Aorta (tissue), 5 donors: ENCODE data around the gene SEC31B. TPM values are rescaled to one million over a fixed set of nuclear protein-coding genes. Genes with fewer than 3 reads are reported as not detected.

Experiments
- ATAC-seq: fragments of 200-7000 bp; cut with Tn5 transposase; one replicate; pipeline ENCODE4 v1.9.1; 2022; ENCODE audit warnings: moderate library complexity; ENCODE audit not compliant: low FRiP score
- DNase-seq, 2 donors: peaks; one replicate each; pipeline ENCODE4 v3.0.0-alpha.2; 2020
- H3K27ac ChIP-seq, 2 donors: one replicate each; pipeline ENCODE4 v1.5.1; 2013; ENCODE audit warnings: low read length in 2 of 2, mild to moderate bottlenecking in 2 of 2, moderate library complexity in 2 of 2, control low read depth in 1 of 2, inconsistent platforms in 1 of 2, low read depth in 1 of 2
- H3K27me3 ChIP-seq, 2 donors: one replicate each; pipeline ENCODE4 v1.6.1; 2013; ENCODE audit warnings: control low read depth in 1 of 2, low read length in 1 of 2, mild to moderate bottlenecking in 1 of 2, moderate library complexity in 1 of 2; ENCODE audit not compliant: insufficient read depth in 2 of 2, control insufficient read depth in 1 of 2
- H3K36me3 ChIP-seq, 2 donors: one replicate each; pipeline ENCODE4 v1.6.1; 2013; ENCODE audit warnings: control low read depth in 1 of 2, low read length in 1 of 2, mild to moderate bottlenecking in 1 of 2; ENCODE audit not compliant: insufficient read depth in 2 of 2, control insufficient read depth in 1 of 2
- H3K4me1 ChIP-seq, 2 donors: one replicate each; pipeline ENCODE4 v1.6.1; 2013; ENCODE audit warnings: low read length in 2 of 2, control low read depth in 1 of 2, mild to moderate bottlenecking in 1 of 2, moderate library complexity in 1 of 2; ENCODE audit not compliant: insufficient read depth in 2 of 2, control insufficient read depth in 1 of 2
- H3K4me3 ChIP-seq, 2 donors: one replicate each; pipeline ENCODE4 v1.5.1; 2013; ENCODE audit warnings: low read length in 2 of 2, control low read depth in 1 of 2, mild to moderate bottlenecking in 1 of 2
- H3K9me3 ChIP-seq: one replicate; pipeline ENCODE4 v1.6.1; 2013; ENCODE audit warnings: mild to moderate bottlenecking, low read length; ENCODE audit not compliant: control insufficient read depth
- WGBS, 2 donors: extraction: QIAGEN DNeasy Blood & Tissue Kit; methylation state at CpG; one replicate each; pipeline ENCODE4 v1.1.7; 2013; 5-methylcytosine and 5-hydroxymethylcytosine counted together
- intact Hi-C, 2 donors: fragments of 100-400 bp; cut with DNase I; formaldehyde crosslinking; loops; one replicate each; pipeline versions ENCODE4 v1.14.2 to v1.15.0; 2022
- polyA plus RNA-seq, 2 donors: library from polyadenylated mRNA; stranded (reverse); fragments of 200-250 nt; gene quantifications; one replicate each; pipeline ENCODE4 v1.2.3, GENCODE V29; 2013
- total RNA-seq, 2 donors: library from RNA; stranded (reverse); fragmentation: NEBNext Ultra II Directional; extraction: Animal tissue kit (Norgen Biotek cat#: 25700); gene quantifications; one replicate each; pipeline ENCODE4 v1.2.1, GENCODE V29; 2021
- donor health status: healthy with polysubstance abuse.
- donor health status: Bipolar disorder and iron deficiency.
- donor health status: DM: no; HTN: no; CAD: no.
- donor health status: DM: no; HTN: no; CAD: no.
- donor health status: DM: yes; HTN: yes; CAD: no.

The SEC31B gene
- total and polyA plus RNA-seq, 4 donors = 4.6 to 20.0 (median 12.8) TPM

- intact Hi-C loops = loop anchor here (10.0 kb wide), 2 partner anchors 190 to 380 kb away; partner anchors contain the start of genes SLF2 (in 2 of the 2) and SCD (in 1 of the 2)
Measured at GRCh38 chr10:100534726-100535125, 15.1 kb upstream of the SEC31B start.

GRCh38 chr10:100531761-100532160 is 12.1 kb upstream of the SEC31B start:
- H3K9me3 ChIP-seq = no peaks in the 10 kb centered on the region
- H3K27me3 ChIP-seq = no peaks in the 10 kb centered on the region
- no peak overlapping the region for H3K4me3 ChIP-seq
- ATAC-seq (no peak), DNase-seq (no peak)
- peaks cover 0 to 2% of the 10 kb centered on the region in 2 donors for H3K4me1 ChIP-seq
- intact Hi-C loops = loop anchor here (10.0 kb wide), 2 partner anchors 187 to 383 kb away; partner anchors contain the start of genes SLF2 (in 2 of the 2) and SCD (in 1 of the 2)
- H3K27ac ChIP-seq = no peak overlapping the region
- no peaks in the 10 kb centered on the region for H3K36me3 ChIP-seq

More at GRCh38 chr10:100534726-100535125, 15.1 kb upstream of the SEC31B start:
- Histone ChIP-seq H3K27ac (no peak overlapping the region), H3K4me1 (peaks cover 0 to 8% of the 10 kb centered on the region in 2 donors), H3K36me3 (no peaks in the 10 kb centered on the region), H3K27me3 (no peaks in the 10 kb centered on the region), H3K4me3 (no peak overlapping the region), H3K9me3 (no peaks in the 10 kb centered on the region)
- DNase-seq = no peak
- 80 to 84% methylated on average over 2 of the region's 2 CpGs for WGBS, 2 donors
- no peak for ATAC-seq

GRCh38 chr10:100529475-100530298 is 10.0 kb upstream of the SEC31B start, which contains the start of gene NDUFB8:
Gene NDUFB8, minus strand, starts transcription at chr10:100529871. Its CDS starts 20 bp downstream, at chr10:100529851.
- Histone ChIP-seq H3K4me3 (peak within 1 kb of the TSS; percentile 35 to 74), H3K27me3 (no peaks in the 10 kb centered on the region), H3K27ac (peak within 1 kb of the TSS in 1 of 2 donors; percentile 71), H3K9me3 (no peaks in the 10 kb centered on the region), H3K36me3 (peaks cover 0 to 4% of the 10 kb centered on the region in 2 donors), H3K4me1 (no peaks in the 10 kb centered on the region)
- 1% methylated on average over 43 of the region's 43 CpGs for WGBS, 2 donors
- DNase-seq = peak; percentile 93 to 96
- peak; percentile 95 for ATAC-seq
- intact Hi-C loops = loop anchor here (10.0 kb wide), 2 partner anchors 185 to 385 kb away; partner anchors contain the start of genes SLF2 (in 2 of the 2) and SCD (in 1 of the 2)

- WGBS, 2 donors = 1 to 2% methylated on average over 18 of the region's 18 CpGs
- Histone ChIP-seq H3K4me3 (peak overlapping the region; percentile 35 to 74), H3K27me3 (no peaks in the 10 kb centered on the region), H3K27ac (no peak overlapping the region), H3K4me1 (no peaks in the 10 kb centered on the region), H3K36me3 (peaks cover 0 to 5% of the 10 kb centered on the region in 2 donors), H3K9me3 (no peaks in the 10 kb centered on the region)
- no peak for ATAC-seq
- peak in 1 of 2 donors; percentile 20 for DNase-seq
- intact Hi-C loops = no loop called here
Measured at GRCh38 chr10:100528921-100529474, 9.3 kb upstream of the SEC31B start.

- 58 to 59% methylated on average over 7 of the region's 7 CpGs for WGBS, 2 donors
- intact Hi-C loops = no loop called here
- H3K27ac ChIP-seq = no peak overlapping the region
- no peaks in the 10 kb centered on the region for H3K27me3 ChIP-seq
- no peak for DNase-seq
- peaks cover 0 to 5% of the 10 kb centered on the region in 2 donors for H3K36me3 ChIP-seq
- H3K4me1 ChIP-seq = no peaks in the 10 kb centered on the region
- no peaks in the 10 kb centered on the region for H3K9me3 ChIP-seq
- ATAC-seq = no peak
- H3K4me3 ChIP-seq = peak overlapping the region; percentile 35 to 74
Measured at GRCh38 chr10:100528123-100528886, 8.6 kb upstream of the SEC31B start.

- Histone ChIP-seq H3K36me3 (peaks cover 0 to 7% of the 10 kb centered on the region in 2 donors), H3K27ac (no peak overlapping the region), H3K4me1 (no peaks in the 10 kb centered on the region), H3K27me3 (no peaks in the 10 kb centered on the region), H3K4me3 (no peak overlapping the region), H3K9me3 (no peaks in the 10 kb centered on the region)
- whole genome bisulfite sequencing, 2 donors = 82 to 83% methylated on average over 2 of the region's 2 CpGs
- DNase-seq = peak in 1 of 2 donors; percentile 35
- intact Hi-C loops = no loop called here
- ATAC-seq = no peak
Measured at GRCh38 chr10:100524638-100525037, 5.0 kb upstream of the SEC31B start.

GRCh38 chr10:100524206-100524605 is 4.5 kb upstream of the SEC31B start:
- intact Hi-C loops = no loop called here
- no peak for DNase-seq
- Histone ChIP-seq H3K27me3 (no peaks in the 10 kb centered on the region), H3K36me3 (peaks cover 0 to 7% of the 10 kb centered on the region in 2 donors), H3K4me3 (no peak overlapping the region), H3K4me1 (no peaks in the 10 kb centered on the region), H3K27ac (no peak overlapping the region), H3K9me3 (no peaks in the 10 kb centered on the region)
- no peak for ATAC-seq
- 80 to 82% methylated on average over 6 of the region's 6 CpGs for WGBS, 2 donors

- intact Hi-C loops = no loop called here
- peaks cover 0 to 7% of the 10 kb centered on the region in 2 donors for H3K36me3 ChIP-seq
Measured at GRCh38 chr10:100522945-100523344, 3.3 kb upstream of the SEC31B start.

More at GRCh38 chr10:100522945-100523344, 3.3 kb upstream of the SEC31B start:
- no peaks in the 10 kb centered on the region for H3K4me1 ChIP-seq
- 92 to 94% methylated on average over 9 of the region's 9 CpGs for WGBS, 2 donors
- no peaks in the 10 kb centered on the region for H3K27me3 ChIP-seq
- H3K9me3 ChIP-seq = no peaks in the 10 kb centered on the region
- DNase-seq (peak in 1 of 2 donors; percentile 45), ATAC-seq (no peak)
- no peak overlapping the region for H3K4me3 ChIP-seq
- H3K27ac ChIP-seq = no peak overlapping the region
